Embryonic facial prominence (tissue), 1 donor: ENCODE data around the gene NDUFA11.
"Not testable (repeated sequence)": the region's sequence is repeated elsewhere in the genome, so short reads cannot be mapped to it uniquely, and the experiment has no call there.

Source experiments
- DNase-seq: peaks from one replicate; pipeline ENCODE4 v3.0.0-alpha.2; 2016; ENCODE audit errors: extremely low spot score

Gene NDUFA11

GRCh38 chr19:5857203-5858081 lies 46.1 kb downstream of the NDUFA11 start:
- DNase-seq = no peak

GRCh38 chr19:5855151-5855550 lies 48.4 kb downstream of the NDUFA11 start:
- not testable (repeated sequence) for DNase-seq

- not testable (repeated sequence) for DNase-seq
Observed at GRCh38 chr19:5854121-5854520, 49.5 kb downstream of the NDUFA11 start.

- no peak for DNase-seq
Observed at GRCh38 chr19:5851302-5851701, 52.3 kb downstream of the NDUFA11 start, which contains the start of gene FUT3. TSS of gene FUT3 (minus strand) at chr19:5851449.

GRCh38 chr19:5850743-5851293 lies 52.8 kb downstream of the NDUFA11 start:
- DNase-seq = no peak

- DNase-seq = no peak
Observed at GRCh38 chr19:5850189-5850588, 53.4 kb downstream of the NDUFA11 start.

- DNase-seq = not testable (repeated sequence)
Observed at GRCh38 chr19:5848621-5849020, 55.0 kb downstream of the NDUFA11 start.

GRCh38 chr19:5847846-5848245 lies 55.7 kb downstream of the NDUFA11 start:
- not testable (repeated sequence) for DNase-seq
